ENCODE measurements around the gene RXRA. TPM values are rescaled to one million over a fixed set of nuclear protein-coding genes. Genes with fewer than 3 reads are reported as not detected.

RXRA gene
- total and polyA plus RNA-seq, 10 of the 15 experiments (the other 5 are each of a cell fraction or from before 2014, with no cell fraction given): 0.89 to 36.8 (median 11.1) TPM

DNA sequence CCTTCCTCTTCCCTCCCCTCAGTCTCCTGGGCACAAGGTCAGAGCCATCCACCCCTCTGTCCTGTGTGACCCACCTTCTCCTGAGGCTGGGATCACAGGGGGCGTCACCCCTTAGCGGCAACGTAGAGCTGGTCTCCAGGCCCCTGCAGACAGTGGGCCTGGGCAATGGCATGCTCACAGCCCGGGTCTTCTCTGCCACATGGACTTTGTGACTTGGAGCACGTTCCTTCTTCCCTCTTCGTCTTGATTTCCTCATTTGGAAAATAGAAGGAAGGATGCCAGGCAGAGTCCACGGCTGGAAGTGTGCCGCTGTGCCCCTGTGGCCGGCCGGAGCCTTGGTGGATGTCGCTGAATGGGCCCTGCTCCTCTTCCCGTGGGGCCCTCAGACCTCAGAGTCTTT is 10.0 kb downstream of the RXRA start:
- Histone ChIP-seq H4K20me1 (ENCODE audit: control insufficient read depth, insufficient read depth) (no peaks in the 10 kb centered on the region), H3K4me3 (no peak overlapping the region), H3K9ac (ENCODE audit: control insufficient read depth, insufficient read depth, low read length) (no peak overlapping the region), H3K79me2 (ENCODE audit: control insufficient read depth, insufficient read depth, low read length) (no peaks in the 10 kb centered on the region), H3K9me3 (replicated peaks; ENCODE audit: control insufficient read depth, insufficient read depth, low read length) (no peaks in the 10 kb centered on the region), H3K4me1 (ENCODE audit: control insufficient read depth, insufficient read depth, low read length) (no peaks in the 10 kb centered on the region), H3K4me2 (ENCODE audit: control insufficient read depth, insufficient read depth) (no peak overlapping the region), H3K27ac (ENCODE audit: control insufficient read depth, insufficient read depth) (no peak overlapping the region), H2AFZ (ENCODE audit: control insufficient read depth, low read depth, low read length) (no peak overlapping the region), H3K27me3 (replicated peaks in 1 of 2; ENCODE audit: control insufficient read depth in 2 of 2, insufficient read depth in 2 of 2, low read length in 1 of 2) (no peaks in the 10 kb centered on the region; a peak in 1 of 4 replicates), H3K36me3 (ENCODE audit: control insufficient read depth in 2 of 2, insufficient read depth in 2 of 2, low read length in 1 of 2) (no peaks in the 10 kb centered on the region; a peak in 1 of 4 replicates)
- ChIA-PET POLR2A (no interaction called here), CTCF (no interaction called here), RAD21 (ENCODE audit: unreplicated experiment) (no interaction called here), SMC1A (ENCODE audit: uncharacterized antibody, unreplicated experiment) (no interaction called here)
- no TSS peak for BruUV-seq (replicated peaks)
- in situ Hi-C loops (cut with MboI) (no loop called here), intact Hi-C loops (cut with micrococcal nuclease; ENCODE audit: unreplicated experiment) (no loop called here)
- TF ChIP-seq NR2C1 (IDR thresholded peaks at IDR 0.05) (no peak), BRCA1 (IDR thresholded peaks at IDR 0.05; ENCODE audit: low read depth, low read length) (no peak), RFX5 (IDR thresholded peaks at IDR 0.05; ENCODE audit: low read depth, low read length) (no peak), ZNF24 (IDR thresholded peaks at IDR 0.05) (no peak), IKZF1 (conservative IDR thresholded peaks at IDR 0.05) (no peak)
- TF ChIP-seq, protein P1, sequence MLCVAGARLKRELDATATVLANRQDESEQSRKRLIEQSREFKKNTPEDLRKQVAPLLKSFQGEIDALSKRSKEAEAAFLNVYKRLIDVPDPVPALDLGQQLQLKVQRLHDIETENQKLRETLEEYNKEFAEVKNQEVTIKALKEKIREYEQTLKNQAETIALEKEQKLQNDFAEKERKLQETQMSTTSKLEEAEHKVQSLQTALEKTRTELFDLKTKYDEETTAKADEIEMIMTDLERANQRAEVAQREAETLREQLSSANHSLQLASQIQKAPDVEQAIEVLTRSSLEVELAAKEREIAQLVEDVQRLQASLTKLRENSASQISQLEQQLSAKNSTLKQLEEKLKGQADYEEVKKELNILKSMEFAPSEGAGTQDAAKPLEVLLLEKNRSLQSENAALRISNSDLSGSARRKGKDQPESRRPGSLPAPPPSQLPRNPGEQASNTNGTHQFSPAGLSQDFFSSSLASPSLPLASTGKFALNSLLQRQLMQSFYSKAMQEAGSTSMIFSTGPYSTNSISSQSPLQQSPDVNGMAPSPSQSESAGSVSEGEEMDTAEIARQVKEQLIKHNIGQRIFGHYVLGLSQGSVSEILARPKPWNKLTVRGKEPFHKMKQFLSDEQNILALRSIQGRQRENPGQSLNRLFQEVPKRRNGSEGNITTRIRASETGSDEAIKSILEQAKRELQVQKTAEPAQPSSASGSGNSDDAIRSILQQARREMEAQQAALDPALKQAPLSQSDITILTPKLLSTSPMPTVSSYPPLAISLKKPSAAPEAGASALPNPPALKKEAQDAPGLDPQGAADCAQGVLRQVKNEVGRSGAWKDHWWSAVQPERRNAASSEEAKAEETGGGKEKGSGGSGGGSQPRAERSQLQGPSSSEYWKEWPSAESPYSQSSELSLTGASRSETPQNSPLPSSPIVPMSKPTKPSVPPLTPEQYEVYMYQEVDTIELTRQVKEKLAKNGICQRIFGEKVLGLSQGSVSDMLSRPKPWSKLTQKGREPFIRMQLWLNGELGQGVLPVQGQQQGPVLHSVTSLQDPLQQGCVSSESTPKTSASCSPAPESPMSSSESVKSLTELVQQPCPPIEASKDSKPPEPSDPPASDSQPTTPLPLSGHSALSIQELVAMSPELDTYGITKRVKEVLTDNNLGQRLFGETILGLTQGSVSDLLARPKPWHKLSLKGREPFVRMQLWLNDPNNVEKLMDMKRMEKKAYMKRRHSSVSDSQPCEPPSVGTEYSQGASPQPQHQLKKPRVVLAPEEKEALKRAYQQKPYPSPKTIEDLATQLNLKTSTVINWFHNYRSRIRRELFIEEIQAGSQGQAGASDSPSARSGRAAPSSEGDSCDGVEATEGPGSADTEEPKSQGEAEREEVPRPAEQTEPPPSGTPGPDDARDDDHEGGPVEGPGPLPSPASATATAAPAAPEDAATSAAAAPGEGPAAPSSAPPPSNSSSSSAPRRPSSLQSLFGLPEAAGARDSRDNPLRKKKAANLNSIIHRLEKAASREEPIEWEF (IDR thresholded peaks at IDR 0.05; ENCODE audit: insufficient replicate concordance, low read depth, low read length): no peak
- TF ChIP-seq, protein P2, sequence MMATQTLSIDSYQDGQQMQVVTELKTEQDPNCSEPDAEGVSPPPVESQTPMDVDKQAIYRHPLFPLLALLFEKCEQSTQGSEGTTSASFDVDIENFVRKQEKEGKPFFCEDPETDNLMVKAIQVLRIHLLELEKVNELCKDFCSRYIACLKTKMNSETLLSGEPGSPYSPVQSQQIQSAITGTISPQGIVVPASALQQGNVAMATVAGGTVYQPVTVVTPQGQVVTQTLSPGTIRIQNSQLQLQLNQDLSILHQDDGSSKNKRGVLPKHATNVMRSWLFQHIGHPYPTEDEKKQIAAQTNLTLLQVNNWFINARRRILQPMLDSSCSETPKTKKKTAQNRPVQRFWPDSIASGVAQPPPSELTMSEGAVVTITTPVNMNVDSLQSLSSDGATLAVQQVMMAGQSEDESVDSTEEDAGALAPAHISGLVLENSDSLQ (IDR thresholded peaks at IDR 0.05): no peak
- DNase-seq (ENCODE audit: low read depth, low spot score) (no peak), FAIRE-seq (no peak), ATAC-seq (no peak)
- WGBS (ENCODE audit: insufficient coverage, insufficient replicate concordance, low lambda C conversion rate, missing lambda C conversion rate): 49% methylated on average over 12 of the region's 12 CpGs

Data from GM12878 (cell line).